Right renal cortex interstitium (tissue), 3 donors: ENCODE data around the gene PTPRM. TPM values are rescaled to one million over a fixed set of nuclear protein-coding genes. Genes with fewer than 3 reads are reported as not detected.

Experiments
- DNase-seq, 3 donors: peaks; one replicate each; pipeline ENCODE4 v3.0.0-alpha.2; 2013; ENCODE audit warnings: low read depth in 3 of 3, low spot score in 2 of 3
- polyA plus RNA-seq, 3 donors: library from polyadenylated mRNA; unstranded; fragments of 120-200 nt; gene quantifications; one replicate each; pipeline ENCODE4 v1.2.1, GENCODE V29; 2013; ENCODE audit not compliant: insufficient read length in 3 of 3

Gene PTPRM
- polyA plus RNA-seq, 3 donors, result 83.9 to 114 (median 101) TPM

DNA sequence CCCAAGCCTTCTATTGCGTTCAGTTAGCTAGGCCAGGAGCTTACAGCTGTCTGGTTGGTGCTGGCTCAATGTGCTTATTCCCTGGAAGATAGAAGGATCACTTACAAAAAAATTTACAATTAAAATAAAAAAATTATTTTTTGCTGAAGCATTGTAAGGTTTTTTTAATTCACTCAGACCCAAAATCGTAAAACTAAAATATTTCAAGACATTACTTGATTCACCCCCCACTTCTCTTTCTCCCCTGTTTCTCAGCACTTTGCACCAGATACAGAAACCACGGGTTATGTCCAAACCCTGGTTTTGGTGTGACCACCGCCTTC, 911 bp upstream of the PTPRM start:
- DNase-seq, result no peak

DNA sequence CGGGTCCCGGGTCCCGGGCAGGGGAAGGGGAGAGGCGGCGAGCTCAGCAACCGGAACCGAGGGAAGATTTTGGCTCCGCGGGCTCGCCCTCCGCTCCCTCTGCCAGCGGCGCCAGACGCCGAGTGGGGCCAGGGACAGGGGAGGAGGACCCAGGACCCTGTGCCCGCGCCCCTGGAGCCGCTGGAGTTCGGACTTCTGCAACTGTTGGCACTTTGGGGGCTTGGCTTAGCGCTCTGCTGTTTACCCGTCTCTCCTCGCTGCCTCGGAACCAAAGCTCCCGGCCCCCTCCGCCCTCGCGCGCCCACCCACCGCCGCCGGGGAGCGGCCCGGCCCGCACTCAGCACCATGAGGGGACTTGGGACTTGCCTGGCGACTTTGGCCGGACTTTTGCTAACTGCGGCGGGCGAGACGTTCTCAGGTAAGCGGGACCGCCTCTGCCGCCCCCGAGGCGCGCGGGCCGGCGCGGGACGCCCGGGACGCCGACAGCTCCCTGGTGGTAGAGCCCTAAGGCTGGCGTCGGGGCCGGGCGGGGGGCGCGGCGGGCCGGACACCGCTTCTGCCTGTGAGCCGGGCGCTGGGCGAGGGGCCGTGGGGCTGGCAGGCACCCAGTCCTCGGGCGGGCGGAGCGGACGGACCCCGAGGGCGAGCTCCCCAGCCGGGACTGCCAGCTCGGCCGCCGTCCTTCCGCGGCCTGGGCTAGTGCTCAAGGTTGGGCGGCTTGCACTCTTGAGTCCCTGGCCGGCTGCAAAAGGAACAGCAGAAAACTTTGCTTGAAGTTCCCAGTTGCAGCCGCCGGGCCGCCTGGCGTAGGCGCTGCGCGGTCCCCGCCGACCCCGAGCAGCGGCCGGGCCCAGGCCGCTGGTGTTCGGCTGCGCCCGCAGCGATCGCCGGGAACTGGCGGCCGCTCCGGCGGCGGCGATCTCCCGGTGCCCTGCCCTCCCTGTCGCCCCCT, 634 bp downstream of the PTPRM start:
- DNase-seq, result no peak

DNA sequence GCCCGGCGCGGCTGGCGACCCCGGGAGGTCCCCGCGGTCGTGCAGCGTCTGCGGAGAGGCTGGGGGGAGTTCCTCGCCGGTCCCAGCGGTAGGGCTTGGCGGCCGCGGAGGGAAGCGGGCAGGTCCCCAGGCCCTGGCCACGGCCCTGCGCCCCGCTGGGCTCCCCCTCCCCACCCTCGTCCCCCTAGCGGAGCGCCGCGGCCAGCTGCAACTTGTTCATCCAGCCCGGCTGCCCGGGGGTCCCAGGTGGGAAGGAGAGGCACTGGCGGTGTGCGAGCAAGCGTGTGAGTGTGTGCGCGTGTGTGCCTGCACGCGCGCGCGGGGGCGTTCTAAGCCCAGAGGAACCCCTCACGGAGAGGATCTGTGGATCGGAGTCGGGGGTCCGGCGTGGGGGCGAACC, 1.3 kb downstream of the PTPRM start:
- DNase-seq, result no peak

DNA sequence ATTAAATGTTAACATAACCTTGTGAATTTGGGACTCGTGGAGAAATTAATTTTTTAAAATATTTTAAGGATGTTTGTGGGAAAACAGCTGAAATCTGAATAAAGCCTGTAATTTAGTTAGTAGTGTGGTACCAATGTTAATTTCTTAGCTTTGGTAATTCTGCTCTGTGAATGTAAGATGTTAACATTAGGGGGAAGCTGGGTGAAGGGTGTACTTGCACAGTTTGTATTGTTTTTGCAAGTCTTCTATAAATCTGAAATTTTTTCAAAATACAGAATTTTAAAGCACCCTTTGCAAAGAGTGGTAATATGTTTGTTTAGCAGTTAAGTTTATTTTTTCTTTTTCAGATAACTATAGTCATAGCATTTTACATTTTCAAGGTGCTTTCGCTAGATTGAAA, 4.5 kb downstream of the PTPRM start:
- no peak for DNase-seq

DNA sequence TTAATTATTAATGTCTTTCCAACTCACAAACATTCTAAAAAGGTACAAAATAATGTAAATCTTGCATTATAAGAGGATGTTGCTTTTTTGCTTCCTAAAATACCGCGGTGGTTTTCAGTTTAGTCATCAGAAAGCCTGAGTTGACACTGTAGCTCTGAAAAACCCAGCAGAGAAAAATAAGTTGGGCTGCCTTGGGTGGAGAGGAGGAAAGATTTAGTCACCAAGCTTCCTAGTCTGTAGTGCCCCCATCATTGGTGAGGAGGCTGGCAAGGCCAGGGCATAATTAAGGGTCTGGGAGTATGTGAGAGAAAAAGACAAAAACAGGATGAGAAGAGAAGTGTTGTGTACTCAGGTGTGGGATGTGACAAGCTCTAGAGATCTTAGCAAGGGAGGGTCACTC, 5.7 kb downstream of the PTPRM start:
- DNase-seq, result no peak

DNA sequence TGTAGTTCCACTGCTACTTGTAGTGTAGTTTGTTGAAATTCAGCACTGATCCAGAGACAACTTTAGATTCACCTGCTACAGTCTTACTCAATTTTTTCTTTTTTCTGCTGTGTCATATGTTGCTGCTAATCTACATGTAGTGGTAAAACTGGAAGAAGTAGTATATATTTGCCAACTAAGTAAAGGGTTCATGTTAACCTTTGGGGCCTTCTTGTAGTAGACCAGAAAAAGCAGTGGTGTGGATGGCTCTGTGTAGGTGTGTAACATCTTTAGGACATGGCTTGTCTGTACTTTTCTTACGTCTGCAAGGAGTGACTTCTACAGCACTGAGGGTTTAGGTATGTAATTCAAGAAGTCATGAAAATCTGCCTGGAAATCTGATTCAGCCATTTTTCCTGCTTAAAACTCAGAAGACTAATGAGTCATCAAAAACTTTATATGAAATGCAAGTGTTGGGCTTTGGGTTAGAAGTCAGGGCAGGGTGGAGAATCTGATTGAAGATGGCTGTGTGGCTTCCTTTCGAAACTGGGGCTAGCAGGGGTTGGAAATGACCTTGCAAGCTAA, 8.4 kb downstream of the PTPRM start:
- no peak for DNase-seq

DNA sequence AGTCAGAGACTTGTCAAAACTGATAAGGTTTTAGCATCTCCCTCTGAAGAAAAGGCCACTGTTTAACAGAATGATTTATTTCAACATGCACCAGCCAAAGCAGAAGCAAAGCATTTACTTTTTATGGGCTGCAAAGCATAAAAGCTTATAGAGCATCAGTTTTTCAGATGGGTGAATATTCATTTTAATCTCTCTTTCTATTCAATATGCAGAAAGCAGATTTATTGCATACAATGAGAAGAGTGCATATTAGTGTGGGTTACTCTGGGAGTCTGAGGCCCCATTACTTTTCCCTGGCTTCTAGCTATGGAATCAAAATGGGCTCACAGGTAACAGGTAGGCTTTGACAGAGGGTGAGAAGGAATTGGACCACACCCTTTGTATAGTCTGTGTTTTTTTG, 9.0 kb downstream of the PTPRM start:
- no peak for DNase-seq

DNA sequence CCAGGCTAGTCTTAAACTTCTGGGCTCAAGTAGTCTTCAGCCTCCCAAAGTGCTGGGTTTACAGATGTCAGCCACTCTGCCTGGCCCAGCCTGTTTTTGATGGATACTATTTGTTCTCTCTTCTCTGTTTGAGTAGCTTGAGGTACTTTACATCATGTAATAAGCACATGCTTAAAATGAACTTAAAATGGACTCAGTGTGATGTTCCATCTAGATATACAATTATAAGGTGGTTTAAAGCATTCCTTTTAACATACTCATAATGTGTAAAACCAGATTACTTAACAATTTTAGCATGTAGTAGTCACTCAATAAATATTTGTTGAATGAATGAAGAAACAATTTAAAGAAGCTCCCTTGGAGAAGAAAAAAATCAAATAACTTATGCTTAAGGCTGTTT, 9.6 kb downstream of the PTPRM start:
- DNase-seq, result no peak

DNA sequence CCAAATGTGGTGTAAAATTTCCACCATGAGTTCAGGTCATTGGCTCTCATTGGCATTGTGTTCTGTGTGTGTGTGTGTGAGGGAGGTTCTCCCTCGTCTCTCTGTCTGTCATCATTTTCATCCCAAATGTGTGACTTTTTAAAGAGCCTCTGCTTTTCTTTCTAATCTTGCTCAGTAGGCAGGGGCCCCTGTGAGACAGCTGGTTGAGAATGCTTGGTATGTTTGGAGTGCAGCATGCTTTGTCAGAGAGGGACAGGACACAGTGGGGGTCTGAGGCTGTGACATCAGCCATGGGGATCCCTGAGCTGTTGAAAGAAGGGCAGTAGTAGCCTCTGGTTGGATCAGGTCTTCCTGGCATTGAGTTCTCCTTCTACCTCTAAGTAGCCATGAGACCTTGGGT, 10.6 kb downstream of the PTPRM start:
- no peak for DNase-seq

DNA sequence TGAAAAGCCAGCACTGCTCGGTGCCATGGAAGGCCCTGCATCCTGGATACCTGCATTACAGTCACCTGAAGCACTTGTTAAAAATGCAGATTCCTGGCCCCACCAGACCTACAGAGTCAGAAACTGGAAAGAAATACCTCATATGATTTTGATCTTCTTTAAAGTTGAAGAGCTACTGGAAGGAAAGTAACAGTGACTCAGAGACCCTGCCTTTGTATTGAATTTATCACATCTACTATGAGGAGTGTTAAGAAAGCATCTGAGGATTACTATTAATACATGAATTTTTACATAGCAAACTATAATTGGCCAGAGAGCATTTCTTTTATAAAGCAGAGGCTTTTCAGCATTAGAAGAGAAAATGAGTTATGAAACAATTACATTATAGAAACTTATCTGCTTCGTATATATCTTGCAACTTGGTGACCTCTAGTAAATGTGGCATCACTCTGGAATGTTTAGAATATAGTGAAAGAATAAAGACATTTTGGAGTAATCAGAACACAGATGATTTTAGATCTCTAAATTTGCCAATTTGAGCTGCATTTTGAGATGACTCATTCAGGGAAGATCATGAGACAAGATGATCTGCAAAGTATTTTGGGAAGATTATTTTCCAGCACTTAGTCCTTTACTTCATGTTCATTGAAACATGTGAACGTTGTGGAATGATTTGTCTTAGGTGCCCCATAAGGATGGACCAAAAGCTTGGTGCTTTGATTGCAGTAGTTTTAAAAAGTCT, 12.2 kb downstream of the PTPRM start:
- no peak for DNase-seq

DNA sequence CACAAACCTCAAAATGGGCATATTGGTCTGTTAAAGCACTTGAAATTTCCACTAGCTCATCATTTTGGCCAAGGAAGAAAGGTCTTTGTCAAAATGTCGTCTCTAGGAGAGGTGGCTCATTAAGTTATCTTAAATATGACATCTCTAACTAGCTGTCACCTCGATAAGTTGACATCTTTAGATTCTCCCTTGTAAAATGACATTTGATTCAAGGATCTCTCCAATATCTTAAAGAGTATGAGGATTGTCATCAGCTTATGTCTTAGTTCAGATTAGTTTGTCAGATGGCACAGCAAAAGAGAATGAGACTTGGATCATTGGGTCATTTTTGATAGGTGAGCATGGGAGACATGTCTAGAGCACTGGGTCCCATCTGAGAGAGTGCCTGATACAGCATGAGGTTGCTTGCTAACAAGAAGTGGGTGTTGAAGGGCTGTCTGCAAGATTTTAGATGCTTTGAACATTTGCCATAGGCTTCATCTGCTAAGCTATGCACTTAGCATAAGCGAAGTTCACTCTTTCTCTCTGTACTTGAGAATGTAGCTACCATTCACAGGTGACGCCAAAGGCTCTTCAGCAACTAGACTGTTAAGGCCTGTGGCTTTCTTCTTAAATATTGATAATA, 12.9 kb downstream of the PTPRM start:
- no peak for DNase-seq

DNA sequence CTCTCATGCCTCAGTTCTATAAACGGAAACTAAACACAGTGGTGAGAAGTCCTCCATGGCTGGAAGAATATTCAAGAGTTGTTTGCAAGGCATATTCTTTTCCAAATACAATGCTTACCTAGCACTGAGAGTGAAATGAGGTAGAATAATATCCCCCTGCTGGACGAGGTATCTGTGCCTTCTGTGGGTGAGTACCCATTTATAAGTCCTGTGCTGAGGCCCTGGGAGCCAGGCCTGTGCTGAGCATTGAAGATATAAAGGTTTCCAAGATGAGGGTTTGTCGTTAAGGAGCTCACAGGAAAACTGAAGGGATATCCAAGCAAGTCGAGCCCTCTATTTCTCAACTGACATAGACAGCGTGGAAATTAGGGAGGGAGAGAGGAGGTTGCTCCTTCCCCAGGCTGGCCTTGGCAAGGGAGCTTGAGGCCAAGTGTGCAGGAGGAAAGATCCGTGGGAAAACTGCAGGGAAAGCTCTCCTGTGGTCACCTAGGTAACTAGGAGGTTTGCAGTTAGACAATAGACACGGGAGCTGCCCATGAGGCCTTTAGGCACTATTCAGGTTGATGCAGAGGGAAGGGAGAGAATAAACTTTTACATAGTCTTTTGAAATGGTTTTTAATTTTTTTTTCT, 17.6 kb downstream of the PTPRM start:
- no peak for DNase-seq

DNA sequence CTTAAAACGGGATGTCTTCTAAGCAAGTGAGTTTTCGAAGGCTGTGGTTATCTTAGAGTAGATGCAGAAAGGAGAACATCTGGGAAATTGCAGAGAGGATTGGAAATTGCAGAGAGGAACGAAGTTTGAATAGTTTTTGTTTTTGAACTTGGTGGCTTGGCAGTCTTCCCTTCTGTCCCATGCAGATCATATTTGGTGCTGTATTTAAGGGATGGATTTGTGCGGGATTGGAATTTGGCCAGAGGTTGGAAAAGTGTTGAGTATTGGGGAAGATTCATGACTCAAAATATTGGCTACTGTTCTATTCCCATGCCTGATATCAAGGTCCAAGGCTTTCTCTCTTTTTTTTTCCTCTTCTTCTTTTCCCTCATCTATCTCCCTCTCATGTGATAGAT, 18.2 kb downstream of the PTPRM start:
- DNase-seq, result no peak

DNA sequence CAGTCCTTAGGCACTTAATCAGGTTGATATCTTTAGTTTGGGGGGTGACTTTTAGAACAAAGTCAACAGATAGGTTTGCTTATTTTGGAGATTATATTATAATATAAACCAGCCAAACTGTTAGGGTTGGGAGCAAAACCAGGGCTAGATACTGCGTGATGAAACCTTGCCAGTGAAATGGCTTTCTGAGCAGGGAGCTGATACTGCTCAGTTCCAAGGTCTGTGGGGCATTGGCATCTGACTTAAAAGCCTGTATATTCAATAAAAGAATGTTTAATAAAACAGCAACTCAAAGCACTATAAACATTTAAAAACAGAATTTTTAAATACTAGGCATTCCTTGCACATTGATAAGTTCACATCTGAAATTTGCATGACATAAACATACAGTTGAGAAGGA, 19.3 kb downstream of the PTPRM start:
- no peak for DNase-seq

DNA sequence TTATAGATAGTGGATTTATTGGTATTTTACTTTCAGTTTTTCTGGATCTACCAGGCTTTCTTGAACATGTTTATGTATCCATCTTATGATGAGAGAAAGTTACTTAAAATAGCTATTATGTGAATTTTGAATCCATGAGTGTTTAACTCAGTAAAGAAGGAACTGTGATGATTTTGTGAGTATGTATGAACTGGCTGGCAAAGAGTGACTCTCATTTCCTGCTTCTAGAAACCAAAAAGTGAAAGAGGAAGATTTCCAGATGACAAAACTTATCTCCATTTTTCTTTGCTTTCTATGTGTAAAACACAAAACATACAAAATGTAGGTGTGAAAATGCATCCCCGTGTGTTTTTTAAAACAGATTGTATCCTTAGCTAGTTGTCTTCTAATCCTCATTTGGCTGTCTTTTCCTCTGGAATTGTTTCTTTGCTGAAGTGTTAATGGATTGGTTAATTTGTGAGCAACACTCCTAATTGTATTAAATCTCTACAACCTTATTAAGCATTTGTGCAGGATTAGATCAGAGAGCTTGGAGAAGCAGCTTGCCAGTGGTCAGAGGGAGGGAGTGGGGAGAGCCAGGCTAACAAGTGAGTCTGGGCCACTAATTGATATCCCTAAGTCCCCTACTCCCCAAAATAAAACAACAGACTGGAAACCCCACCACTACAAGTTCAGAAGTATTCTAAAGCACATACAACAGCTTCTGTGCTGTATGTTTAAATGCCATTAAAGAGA, 23.9 kb downstream of the PTPRM start:
- DNase-seq, result no peak

DNA sequence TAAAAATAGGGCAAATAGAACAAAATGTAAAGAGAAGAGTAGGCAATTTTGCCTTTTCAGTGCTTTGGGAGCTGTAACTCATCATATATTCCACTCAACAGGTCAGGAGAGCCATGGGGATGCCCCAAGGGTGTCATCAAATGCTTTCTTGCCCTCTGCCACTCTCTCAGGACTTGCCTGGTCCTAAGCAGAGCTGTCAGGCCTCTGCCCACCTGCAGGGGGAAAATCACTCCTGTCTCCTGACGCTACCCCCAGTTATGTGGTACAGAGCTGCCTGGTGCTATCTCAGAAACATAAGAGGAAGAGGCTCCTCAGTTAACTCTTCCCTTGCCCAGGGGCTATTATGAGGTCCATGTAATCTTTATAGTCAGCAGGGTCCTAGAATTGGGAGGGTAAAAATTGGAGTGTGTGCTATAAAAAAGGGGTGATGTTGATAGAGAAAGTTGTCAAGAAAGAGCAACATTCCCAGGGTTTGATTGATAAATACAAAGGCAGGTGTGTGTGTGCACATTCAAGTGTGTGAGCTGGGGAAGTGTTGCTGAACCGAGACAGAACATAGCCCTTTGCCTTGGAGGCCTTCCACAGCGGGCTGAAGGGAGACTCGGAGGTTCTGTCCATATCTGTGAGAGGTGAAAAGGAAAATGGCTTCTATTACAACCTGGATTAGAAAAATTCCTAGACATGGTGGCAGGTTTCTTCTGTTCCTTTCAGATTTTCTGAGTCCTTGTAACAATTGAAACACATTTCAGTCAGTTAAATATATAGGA, 25.4 kb downstream of the PTPRM start:
- no peak for DNase-seq

DNA sequence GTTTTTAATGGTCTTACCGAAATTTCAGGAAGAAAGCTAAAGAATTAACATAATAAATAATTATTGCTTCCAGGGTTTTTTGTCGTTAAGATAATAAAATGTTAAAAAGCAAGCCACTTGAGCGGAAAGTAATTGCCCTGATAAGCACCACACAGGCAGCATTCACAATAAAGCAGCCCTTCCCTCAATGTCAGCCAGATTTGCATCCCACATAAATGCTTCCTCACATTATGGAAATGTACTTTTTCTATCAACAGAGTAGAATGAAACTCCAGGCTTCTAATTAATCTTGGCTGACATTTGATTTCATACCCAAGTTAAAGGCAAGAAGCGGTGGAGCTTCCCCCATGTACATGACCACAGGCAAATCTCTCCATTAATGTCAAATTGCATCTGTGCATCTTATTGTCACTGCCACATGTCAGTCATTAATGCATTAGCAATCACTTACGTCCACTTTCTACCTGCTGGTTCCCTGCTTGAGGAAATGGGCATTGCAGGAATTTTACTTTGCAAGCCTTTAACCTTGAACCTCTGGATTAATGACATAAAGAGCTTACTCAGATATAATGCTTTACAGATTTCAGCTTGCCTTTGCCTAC, 26.2 kb downstream of the PTPRM start:
- no peak for DNase-seq

DNA sequence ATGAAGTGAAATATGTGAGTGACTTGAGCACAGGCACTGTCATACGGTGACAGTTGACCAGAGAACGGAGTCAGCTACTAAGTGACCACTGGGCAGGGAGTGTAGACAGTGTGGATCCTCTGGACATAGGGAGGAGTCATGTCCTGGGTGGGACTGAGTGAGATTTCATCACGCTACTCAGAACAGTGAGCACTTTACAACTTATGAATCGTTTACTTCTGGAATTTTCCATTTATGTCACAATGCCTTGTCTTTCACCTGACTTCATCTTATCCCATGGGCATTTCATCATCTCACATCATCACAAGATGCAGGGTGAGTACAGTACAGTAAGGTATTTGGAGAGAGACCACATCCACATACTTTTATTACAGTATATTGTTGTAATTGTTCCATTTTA, 29.0 kb downstream of the PTPRM start:
- no peak for DNase-seq

DNA sequence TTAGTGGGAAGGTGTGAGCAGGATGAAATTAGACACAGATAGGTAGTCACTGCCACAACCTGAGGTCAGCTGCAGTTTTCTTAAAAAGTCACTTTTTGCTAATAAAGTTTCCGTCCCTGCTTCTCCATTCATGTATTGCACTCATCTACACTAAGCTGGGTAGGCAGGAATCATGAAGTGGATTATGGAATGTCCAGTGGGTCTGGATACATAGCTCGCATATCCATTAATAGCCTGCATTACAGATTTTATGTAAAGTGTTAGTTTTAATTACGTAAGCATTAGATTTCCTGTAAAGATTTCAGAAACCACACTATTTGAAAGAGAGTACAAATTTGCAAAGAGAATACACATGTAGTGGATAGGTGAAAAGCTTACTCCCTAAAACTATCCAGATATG, 30.4 kb downstream of the PTPRM start:
- no peak for DNase-seq
